ENCODE results near the gene RIPK1.
"Not testable (repeated sequence)": the region's sequence is repeated elsewhere in the genome, so short reads cannot be mapped to it uniquely, and the experiment has no call there.

RIPK1 gene

DNA sequence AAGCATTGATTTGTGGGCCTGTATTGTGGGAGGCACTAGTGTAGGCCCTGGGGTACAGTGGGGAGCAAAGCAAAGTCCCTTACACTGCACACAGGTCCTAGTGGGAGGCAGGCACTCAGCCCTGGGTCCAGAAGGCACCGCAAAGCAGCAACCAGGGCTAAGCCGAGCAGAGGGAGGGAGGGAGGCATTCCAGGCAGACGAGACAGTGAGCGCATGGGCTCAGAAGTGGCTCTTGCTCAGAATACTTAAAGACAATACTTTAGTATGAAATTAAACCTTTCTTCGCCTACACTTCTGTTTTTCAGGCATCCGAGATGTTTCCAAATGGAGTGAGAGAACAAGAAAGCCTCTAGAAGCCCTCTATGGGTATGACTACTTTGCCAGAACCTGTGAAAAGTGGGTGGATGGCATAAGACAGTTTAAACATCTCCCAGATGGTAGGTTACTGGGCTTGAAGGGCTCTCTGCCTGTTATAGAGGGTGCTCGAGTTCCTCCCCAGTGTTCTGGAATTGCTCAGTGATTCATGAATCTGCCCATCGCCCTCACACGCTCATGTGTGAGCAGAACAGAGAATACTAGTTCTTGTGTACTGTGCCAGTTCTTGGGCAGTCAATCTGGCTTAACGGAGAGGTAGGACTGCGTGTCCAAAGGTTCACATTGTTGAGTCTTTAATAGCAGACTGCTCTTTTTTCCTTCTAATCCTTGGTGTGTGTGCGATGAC, 68.9 kb downstream of the RIPK1 start:
- DNase-seq = no peak

- DNase-seq = not testable (repeated sequence)
These were observed 69.6 kb downstream of the RIPK1 start for GRCh38 chr6:3137873-3138272.

- DNase-seq = no peak
These were observed 70.0 kb downstream of the RIPK1 start for GRCh38 chr6:3138341-3138740.

DNA sequence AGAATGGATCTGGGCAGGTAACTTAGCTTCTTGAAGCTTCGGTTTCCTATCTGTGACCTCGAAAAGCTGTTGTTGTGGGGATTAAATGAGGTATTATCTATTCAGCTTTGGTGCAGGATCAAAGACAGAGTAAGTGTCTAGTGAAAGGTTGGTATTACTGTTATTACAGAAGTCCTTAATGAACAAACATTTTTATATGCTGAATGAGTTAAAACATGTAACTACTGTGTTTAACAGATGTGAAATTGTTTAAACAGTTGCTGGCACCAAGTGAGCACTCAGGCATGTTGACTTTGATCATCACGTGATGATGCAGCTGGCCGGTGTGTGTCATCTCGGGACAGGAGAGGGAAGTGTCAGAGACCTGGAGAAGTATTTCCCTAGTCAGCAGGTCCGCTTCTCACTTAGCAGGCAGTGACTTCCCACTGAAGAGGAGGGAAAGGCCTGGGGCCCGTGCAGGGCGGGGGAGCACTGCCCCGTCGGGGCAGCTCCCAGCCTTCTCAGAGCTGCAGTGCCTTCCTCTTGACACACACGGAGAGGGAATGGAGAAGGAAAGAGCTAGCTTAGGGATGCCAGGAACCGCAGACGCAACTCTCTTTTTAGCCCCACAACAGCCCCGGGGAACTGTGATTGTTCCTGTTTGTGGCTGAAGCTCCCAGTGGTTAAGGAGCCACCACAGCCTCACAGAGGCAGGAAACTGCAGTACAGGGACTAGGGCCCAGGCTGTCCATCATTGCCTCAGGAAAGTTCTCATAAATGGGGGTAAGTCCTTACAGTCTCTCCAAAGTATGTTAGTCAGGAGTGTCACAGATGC, 71.0 kb downstream of the RIPK1 start:
- no peak for DNase-seq

- DNase-seq = no peak
These were observed 71.9 kb downstream of the RIPK1 start for GRCh38 chr6:3140201-3140600.

- no peak for DNase-seq
These were observed 74.2 kb downstream of the RIPK1 start for GRCh38 chr6:3142536-3142935.

DNA sequence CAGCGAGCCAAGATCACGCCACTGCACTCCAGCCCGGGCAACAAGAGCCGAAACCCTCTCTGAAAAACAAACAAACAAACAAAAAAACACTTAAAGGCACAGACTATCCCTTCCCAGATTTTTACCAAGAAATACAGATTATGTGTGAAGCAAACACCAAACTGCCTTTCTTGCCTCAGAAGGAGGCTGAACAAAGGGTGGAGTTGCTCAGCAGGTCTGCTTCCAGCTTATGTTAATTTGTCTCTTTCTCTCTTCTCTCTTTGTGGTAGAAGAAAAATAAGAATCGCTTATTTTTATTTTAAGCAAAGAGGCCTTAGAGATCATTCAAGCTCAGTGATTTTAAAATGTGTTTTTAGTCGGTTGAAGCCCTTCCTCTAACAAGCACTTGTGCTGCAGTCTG, 74.9 kb downstream of the RIPK1 start:
- DNase-seq = no peak

- no peak for DNase-seq
These were observed 76.3 kb downstream of the RIPK1 start for GRCh38 chr6:3144571-3144970.

GRCh38 chr6:3147914-3148757, 79.8 kb downstream of the RIPK1 start:
- no peak for DNase-seq

DNA sequence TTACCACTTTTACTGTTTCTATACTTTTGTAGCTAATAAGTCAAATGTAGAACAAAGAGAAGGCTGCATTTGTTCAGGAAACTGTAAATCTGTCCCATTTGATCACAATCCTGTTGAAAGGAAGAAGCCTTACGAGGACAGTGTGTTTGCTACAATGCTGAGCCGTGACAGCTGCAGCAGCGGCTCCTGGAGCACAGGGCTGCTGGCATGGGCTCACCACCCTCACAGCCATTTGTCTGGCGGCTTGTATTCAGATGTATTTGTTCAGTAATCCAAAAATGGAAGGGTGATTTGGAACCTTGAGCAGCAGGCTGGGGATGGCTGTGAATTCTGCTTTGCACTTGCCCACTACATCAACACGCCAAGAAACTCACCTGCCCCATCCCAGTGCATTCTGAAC, 83.4 kb downstream of the RIPK1 start:
- no peak for DNase-seq

- DNase-seq = no peak
These were observed 84.4 kb downstream of the RIPK1 start for GRCh38 chr6:3152689-3153088.

DNA sequence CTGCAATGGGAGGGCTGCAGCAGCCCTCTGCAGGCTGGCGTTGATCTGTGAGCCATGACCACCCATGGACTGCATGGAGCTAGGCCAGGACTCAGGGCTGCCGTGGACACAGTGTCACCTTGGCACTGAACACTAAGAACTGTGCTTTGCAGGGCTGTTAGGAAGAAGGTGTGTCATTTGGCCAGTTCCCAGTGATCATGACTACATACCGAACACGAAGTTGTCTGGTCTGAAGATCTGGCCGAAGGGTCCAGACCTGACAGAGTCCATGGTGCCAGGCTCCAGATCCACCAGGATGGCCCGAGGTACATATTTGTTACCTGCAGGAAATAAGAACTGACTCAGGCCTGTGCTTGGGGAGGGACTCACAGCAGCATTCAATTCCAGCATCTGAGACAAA, 87.1 kb downstream of the RIPK1 start:
- not testable (repeated sequence) for DNase-seq

DNA sequence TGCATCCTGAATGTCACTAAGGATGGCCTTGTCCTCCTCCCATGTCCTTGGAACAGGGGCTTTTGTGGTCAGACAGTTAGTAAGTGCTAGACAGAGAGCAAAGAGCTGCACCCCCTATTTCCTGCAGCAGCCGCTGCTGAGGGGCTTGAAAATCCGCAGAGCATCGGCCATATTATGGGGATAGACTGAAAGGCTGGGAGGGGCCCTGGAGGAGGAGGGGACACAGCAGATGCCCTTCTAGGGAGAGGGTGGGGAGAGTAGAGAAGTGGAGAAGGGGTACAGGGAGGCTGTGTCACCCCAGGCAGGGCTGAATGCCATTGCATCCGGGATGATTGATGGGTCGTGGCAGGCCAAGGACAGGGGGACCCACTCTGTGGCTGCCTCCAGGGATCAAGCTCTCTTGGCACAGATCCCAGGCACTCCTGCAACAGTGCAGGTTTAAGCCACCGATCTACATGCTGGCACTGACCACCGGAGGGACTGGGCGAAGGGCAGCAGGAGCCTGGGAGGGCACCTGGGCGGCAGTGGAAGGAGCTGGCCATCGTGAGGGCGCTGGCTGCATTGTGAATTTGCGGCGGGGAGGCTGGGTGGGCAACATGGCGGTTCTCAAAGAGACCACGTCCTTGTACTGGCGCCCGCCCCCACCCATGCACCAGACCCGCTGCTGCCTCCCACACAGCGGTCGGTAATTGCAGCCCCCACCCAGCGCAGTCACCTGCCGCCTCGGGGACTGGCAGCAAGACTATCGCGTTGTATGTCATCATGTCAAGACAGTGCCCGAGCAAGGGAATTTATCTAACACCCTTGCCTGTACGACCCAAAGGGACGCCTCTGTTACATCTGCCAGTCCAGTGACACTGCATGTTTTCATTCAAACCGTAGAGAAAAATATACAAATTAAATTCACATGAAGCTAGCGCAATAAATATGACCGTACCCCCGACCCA, 88.2 kb downstream of the RIPK1 start:
- DNase-seq = not testable (repeated sequence)

DNA sequence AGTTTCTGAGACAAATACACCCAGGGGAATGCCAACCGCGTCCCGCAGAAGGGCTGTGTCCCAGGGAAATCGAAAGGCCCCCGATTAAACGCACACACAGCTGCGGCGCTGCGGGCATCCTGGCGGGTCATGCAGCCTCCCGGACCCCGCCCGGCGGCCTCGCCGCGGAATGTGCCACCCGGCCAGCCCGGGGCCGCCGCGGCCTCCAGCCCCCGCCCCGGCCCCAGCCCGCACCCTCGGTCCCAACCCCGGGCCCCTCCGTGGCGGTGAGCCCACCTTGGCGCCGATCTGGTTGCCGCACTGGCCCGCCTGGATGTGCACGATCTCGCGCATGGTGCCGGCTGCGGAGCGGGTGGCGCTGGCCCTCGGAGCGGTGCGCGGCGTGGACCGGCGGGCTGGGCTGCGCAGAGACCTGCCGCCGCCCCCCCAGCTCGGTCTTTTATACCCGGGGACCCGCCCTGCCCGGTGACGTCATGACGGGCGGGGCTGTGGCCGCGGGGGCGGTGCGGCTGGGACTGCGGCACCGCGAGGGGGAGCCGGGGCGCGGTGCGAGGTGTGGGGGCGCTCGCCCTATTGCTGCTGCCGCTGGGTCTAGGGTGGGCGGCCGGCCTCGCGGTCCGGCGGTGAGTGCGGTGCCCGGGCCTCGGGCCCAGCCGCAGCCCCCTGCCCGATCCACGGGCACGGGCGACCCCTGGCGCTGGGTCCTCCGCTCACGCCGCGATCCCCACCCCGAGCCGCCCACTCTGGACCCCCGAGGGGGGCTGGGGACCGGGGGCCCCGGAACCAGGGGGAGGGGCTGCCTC, 89.0 kb downstream of the RIPK1 start, which contains the start of gene TUBB2A:
TUBB2A (minus strand) TSS at position 414 of the 803 bp plus-strand sequence; CDS start at position 333, 81 bp downstream.
- peak; percentile 88 for DNase-seq

DNA sequence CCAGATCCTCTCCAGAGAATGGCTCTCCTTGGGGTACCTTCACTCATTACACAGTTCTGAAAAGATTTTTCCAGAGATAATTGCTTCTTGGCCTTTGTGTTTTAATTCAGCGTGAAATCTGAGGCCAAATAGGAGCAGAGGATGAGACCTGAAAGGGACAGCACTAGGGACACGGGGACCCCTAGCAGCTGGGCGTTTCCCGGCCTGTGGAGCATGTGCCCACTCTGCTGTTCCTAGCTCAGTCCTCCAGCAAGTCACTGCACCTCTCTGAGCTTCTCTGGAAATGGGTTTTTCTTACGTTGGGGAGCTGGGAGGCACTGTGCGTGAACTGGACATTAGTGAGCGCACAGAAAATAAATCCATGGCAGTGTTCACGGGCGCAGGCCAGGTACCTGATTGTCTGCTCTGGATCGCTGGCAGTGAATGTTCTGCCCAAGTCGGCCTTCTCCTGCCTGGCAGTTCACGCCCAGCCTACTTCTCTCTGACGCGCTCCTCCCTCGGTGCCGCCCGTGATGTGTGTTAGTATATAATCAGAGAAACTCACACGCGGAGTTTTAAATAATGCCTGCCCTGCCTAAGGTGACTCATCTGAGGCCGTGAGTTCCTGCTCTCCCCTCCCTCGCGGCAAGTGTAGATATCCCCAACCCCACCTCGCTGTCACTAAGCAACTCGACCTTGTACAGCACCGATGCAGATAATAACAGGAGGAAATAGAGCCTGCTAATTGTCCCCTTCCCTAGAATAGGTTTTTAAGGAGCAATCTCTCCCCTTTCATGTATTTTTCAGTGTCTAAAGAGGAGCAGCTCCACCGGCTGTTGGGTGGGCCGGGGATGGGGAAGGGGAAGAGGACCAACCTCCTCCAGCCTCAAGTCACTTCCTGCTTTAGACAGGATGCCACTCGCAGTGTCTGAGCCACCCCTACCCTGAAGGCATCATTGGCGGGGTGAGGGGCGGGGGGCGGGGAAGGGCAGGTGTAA, 91.8 kb downstream of the RIPK1 start:
- peak; percentile 55 for DNase-seq

- DNase-seq = no peak
These were observed 93.8 kb downstream of the RIPK1 start for GRCh38 chr6:3162067-3162497.

GRCh38 chr6:3162565-3163247, 94.4 kb downstream of the RIPK1 start:
- peak; percentile 51 for DNase-seq

GRCh38 chr6:3163248-3163594, 94.9 kb downstream of the RIPK1 start:
- no peak for DNase-seq

DNA sequence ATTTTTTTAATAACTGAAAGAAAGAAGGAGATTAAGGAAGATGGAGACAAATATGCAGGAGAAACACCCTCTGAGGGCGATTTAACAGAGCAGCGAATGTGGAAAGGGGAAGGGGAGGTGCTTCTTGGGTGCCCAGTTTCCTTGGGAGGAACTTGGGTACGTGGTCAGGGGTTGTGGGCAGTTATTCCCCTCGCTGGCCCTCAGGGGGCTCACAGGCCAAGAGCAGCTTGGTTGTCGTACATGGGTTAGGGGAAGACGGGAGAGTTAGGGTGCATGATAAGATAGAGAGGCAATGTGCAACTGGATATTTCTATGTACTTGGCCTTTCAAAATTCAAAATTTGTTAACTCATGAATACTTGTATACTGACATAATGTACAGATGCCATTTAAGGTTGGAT, 96.1 kb downstream of the RIPK1 start:
- DNase-seq = no peak
